Measurements from ENCODE around the gene USP6.
"Not testable (repeated sequence)": the region's sequence is repeated elsewhere in the genome, so short reads cannot be mapped to it uniquely, and the experiment has no call there.

The USP6 gene

GRCh38 chr17:5111402-5112204 is 4.2 kb upstream of the USP6 start, which contains the start of gene ZNF232:
Gene ZNF232, minus strand, starts transcription at chr17:5111878. Its CDS starts 56 bp downstream, at chr17:5111822.
- Histone ChIP-seq H3K79me2 (ENCODE audit: low read length) (peaks cover 12% of the 10 kb centered on the region), H3K36me3 (replicated peaks; ENCODE audit: insufficient read depth, low read length) (peaks cover 3% of the 10 kb centered on the region; the same call in 1 of the 2 replicates)

GRCh38 chr17:5118219-5118618 is 2.4 kb downstream of the USP6 start:
- no peak overlapping the region for H3K27ac ChIP-seq (ENCODE audit: low read length)
- no peak overlapping the region for H3K9ac ChIP-seq (ENCODE audit: low read length)
- H3K36me3 ChIP-seq (replicated peaks; ENCODE audit: insufficient read depth, low read length), result no peaks in the 10 kb centered on the region
- no peaks in the 10 kb centered on the region for H3K9me2 ChIP-seq (replicated peaks; ENCODE audit: insufficient read depth, low read length)
- H3K4me3 ChIP-seq (ENCODE audit: low read length), result no peak overlapping the region
- no peaks in the 10 kb centered on the region for H3K9me3 ChIP-seq (replicated peaks; ENCODE audit: insufficient read depth, low read length)
- TF ChIP-seq EZH2 (optimal IDR thresholded peaks at IDR 0.05; ENCODE audit: low read depth, low read length) (no peak), CTCF (IDR thresholded peaks at IDR 0.05; ENCODE audit: low read length) (no peak)
- no peaks in the 10 kb centered on the region for H3K4me1 ChIP-seq (ENCODE audit: low read length)
- H3K4me2 ChIP-seq (ENCODE audit: low read depth, low read length), result no peak overlapping the region
- DNase-seq, result no peak
- H3F3A ChIP-seq (ENCODE audit: insufficient read depth, low read length), result no peaks in the 10 kb centered on the region
- H3K79me2 ChIP-seq (ENCODE audit: low read length), result no peaks in the 10 kb centered on the region
- no peaks in the 10 kb centered on the region for H4K20me1 ChIP-seq (ENCODE audit: insufficient read depth, low read length)
- H3K27me3 ChIP-seq (replicated peaks; ENCODE audit: insufficient read depth, low read length), result no peaks in the 10 kb centered on the region; the same call in 1 of the 2 replicates
- H2AFZ ChIP-seq (ENCODE audit: low read length), result no peak overlapping the region

More at GRCh38 chr17:5111402-5112204, 4.2 kb upstream of the USP6 start, which contains the start of gene ZNF232:
- H3K9ac ChIP-seq (ENCODE audit: low read length), result peak within 1 kb of the TSS; percentile 77
- H3K9me3 ChIP-seq (replicated peaks; ENCODE audit: insufficient read depth, low read length), result no peaks in the 10 kb centered on the region
- no peak for TF ChIP-seq EZH2phosphoT487 (IDR thresholded peaks at IDR 0.05; ENCODE audit: low read length)
- TF ChIP-seq EZH2 (optimal IDR thresholded peaks at IDR 0.05; ENCODE audit: low read depth, low read length), result no peak
- no peak for TF ChIP-seq CTCF (IDR thresholded peaks at IDR 0.05; ENCODE audit: low read length)
- H3K4me1 ChIP-seq (ENCODE audit: low read length), result no peaks in the 10 kb centered on the region
- H3F3A ChIP-seq (ENCODE audit: insufficient read depth, low read length), result 0 out of 2 replicates have a peak, but pooled peaks cover 3% of the 10 kb centered on the region
- peak; percentile 96 for DNase-seq
- H3K9me2 ChIP-seq (replicated peaks; ENCODE audit: insufficient read depth, low read length), result no peaks in the 10 kb centered on the region
- peak within 1 kb of the TSS; percentile 100 for H2AFZ ChIP-seq (ENCODE audit: low read length)
- H3K27ac ChIP-seq (ENCODE audit: low read length), result peak within 1 kb of the TSS; percentile 24; the same call in 1 of the 2 replicates
- H3K4me2 ChIP-seq (ENCODE audit: low read depth, low read length), result peak within 1 kb of the TSS; percentile 96
- no peaks in the 10 kb centered on the region for H3K27me3 ChIP-seq (replicated peaks; ENCODE audit: insufficient read depth, low read length)
- H3K4me3 ChIP-seq (ENCODE audit: low read length), result peak within 1 kb of the TSS; percentile 99
- no peaks in the 10 kb centered on the region for H4K20me1 ChIP-seq (ENCODE audit: insufficient read depth, low read length)

DNA sequence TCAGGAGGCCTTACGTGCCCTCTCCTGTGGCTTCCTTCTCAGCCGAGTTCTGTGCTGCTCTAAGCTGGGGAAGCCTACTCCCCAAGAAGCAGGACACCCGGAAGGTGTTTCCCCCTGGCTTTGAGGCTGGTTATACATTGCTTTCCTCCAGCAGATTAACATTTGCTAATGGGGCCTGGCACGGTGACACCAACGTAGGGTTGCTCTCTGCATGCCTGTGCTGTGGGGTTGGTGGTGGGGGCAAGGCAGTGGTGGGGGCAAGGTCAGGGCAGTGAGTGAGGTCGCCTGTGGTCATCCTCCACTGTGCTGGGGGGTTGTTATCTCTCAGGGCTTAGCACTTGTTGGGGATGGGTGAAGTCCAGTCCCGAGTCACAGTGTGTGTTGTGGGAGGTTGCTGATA is 4.2 kb downstream of the USP6 start:
- H3F3A ChIP-seq (ENCODE audit: insufficient read depth, low read length), result no peaks in the 10 kb centered on the region
- no peaks in the 10 kb centered on the region; the same call in 1 of the 2 replicates for H3K27me3 ChIP-seq (replicated peaks; ENCODE audit: insufficient read depth, low read length)
- H4K20me1 ChIP-seq (ENCODE audit: insufficient read depth, low read length), result no peaks in the 10 kb centered on the region
- no peaks in the 10 kb centered on the region for H3K9me2 ChIP-seq (replicated peaks; ENCODE audit: insufficient read depth, low read length)
- H2AFZ ChIP-seq (ENCODE audit: low read length), result no peak overlapping the region
- no peak for DNase-seq
- no peaks in the 10 kb centered on the region for H3K4me1 ChIP-seq (ENCODE audit: low read length)
- no peak for TF ChIP-seq EZH2 (optimal IDR thresholded peaks at IDR 0.05; ENCODE audit: low read depth, low read length)
- TF ChIP-seq CTCF (IDR thresholded peaks at IDR 0.05; ENCODE audit: low read length), result no peak
- TF ChIP-seq EZH2phosphoT487 (IDR thresholded peaks at IDR 0.05; ENCODE audit: low read length), result no peak
- no peaks in the 10 kb centered on the region for H3K9me3 ChIP-seq (replicated peaks; ENCODE audit: insufficient read depth, low read length)
- H3K36me3 ChIP-seq (replicated peaks; ENCODE audit: insufficient read depth, low read length), result no peaks in the 10 kb centered on the region
- no peaks in the 10 kb centered on the region for H3K79me2 ChIP-seq (ENCODE audit: low read length)
- no peak overlapping the region for H3K9ac ChIP-seq (ENCODE audit: low read length)
- H3K27ac ChIP-seq (ENCODE audit: low read length), result no peak overlapping the region
- no peak overlapping the region for H3K4me2 ChIP-seq (ENCODE audit: low read depth, low read length)
- no peak overlapping the region for H3K4me3 ChIP-seq (ENCODE audit: low read length)

GRCh38 chr17:5120436-5121185 is 4.8 kb downstream of the USP6 start:
- not testable (repeated sequence) for H3K4me2 ChIP-seq (ENCODE audit: low read depth, low read length); DNase-seq; H3K79me2 ChIP-seq (ENCODE audit: low read length); H3K4me1 ChIP-seq (ENCODE audit: low read length); H3K4me3 ChIP-seq (ENCODE audit: low read length); H3K27ac ChIP-seq (ENCODE audit: low read length); H3K36me3 ChIP-seq (replicated peaks; ENCODE audit: insufficient read depth, low read length); H3K9ac ChIP-seq (ENCODE audit: low read length); H2AFZ ChIP-seq (ENCODE audit: low read length); H3K9me3 ChIP-seq (replicated peaks; ENCODE audit: insufficient read depth, low read length); H3K9me2 ChIP-seq (replicated peaks; ENCODE audit: insufficient read depth, low read length); H3K27me3 ChIP-seq (replicated peaks; ENCODE audit: insufficient read depth, low read length); H3F3A ChIP-seq (ENCODE audit: insufficient read depth, low read length); H4K20me1 ChIP-seq (ENCODE audit: insufficient read depth, low read length)

Data from MM.1S (cell line).